Measurements from ENCODE around the gene KRT83.
"Not testable (repeated sequence)": the region's sequence is repeated elsewhere in the genome, so short reads cannot be mapped to it uniquely, and the experiment has no call there.

Gene KRT83

DNA sequence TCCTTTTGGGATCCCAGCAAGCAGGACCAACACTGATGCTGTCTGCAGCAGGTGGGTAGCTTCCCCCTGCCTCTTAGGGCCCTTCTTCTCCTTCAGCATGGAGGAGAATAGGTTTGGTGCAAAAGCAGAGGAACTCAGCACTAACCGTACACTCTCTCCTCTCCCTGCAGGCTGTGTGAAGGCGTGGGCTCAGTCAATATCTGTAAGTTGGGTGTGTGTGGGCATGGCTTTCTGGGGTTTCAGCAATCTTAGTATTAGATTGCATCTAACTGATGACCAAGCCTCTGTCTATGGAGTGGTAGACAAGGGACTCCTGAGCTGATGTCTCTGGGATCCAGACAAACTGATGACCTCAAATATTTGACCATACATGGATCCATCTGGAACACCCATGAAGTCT is 31.8 kb upstream of the KRT83 start:
- DNase-seq = no peak

DNA sequence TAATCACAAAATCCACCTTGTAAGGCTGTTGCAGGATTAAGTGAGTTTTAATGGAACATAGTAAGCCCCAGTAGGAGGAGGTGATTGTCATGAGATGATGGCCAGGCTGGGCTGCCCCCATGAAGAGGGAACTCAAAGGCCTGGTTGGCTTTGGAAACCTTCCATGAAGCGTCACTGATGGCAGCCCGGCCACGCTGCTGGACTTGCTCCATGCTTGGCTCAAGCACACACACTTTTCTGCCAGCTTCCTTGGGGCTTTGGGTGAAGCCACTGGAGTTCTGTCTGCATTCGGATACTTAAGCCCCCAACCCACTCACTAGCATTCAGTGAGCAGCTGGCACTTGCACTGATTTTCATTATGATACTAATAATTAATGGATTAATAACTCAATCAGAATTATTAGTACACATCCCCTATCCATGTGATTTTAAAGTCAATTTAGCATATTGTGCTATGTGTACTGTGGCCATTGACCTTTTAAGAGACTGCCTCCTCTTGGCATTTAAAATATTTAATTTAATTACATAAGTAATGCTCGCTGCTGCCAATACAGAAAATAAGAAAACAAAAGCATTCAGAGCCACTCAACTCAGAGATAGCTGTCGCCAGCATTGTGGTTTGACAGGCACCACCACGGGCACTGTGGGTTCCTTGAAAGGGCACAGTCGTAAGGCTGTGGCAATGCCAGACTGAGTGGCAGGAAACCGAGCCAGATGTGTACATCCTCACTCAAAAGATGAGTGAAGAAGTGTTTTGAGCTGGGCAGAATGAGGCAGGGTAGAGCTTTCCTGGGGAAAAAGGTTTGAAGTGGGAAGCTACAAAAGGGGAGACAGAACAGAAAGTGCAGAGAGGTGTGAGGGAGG is 30.2 kb upstream of the KRT83 start:
- no peak for DNase-seq

DNA sequence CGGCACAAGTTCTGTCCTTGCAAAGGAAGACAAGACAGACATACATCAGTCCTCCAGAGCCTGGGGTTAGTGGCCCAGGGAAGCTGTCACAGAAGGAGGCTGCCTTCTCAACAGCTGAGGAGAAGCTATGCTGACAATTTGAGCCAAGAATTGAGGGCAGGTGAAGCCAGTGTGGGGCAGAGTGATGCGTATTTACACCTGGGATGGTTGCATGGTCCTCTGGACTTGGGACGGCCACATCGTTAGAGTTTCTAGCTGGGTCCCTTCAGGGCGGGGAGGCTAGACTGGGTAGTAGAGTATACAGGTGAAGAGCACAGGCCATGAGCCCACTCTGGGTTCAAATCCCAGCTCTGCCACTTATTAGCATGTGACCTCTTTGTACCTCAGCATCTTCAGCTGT is 29.6 kb upstream of the KRT83 start:
- DNase-seq = no peak

DNA sequence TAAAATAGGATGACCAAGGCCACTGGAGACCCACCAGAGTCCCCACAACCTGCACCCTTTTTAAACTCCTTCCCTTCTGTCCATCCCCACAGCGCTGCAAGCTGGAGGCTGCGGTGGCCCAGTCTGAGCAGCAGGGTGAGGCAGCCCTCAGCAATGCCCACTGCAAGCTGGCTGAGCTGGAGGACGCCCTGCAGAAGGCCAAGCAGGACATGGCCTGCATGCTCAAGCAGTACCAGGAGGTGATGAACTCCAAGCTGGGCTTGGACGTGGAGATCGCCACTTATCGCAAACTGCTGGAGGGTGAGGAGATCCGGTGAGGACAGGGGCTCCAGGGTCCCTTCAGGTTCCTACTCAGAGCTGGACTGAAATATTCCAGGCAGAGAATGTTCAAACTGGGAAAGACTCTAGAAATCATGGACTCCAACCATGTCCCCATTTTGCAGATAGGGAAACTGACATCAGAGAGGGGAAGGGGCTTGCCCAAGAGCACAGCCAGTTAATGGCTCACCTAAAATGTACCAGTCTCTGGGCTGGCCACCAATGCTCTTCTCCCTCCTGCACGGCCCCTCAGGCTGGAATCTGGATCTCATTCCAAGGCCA is 28.9 kb upstream of the KRT83 start:
- DNase-seq = no peak

DNA sequence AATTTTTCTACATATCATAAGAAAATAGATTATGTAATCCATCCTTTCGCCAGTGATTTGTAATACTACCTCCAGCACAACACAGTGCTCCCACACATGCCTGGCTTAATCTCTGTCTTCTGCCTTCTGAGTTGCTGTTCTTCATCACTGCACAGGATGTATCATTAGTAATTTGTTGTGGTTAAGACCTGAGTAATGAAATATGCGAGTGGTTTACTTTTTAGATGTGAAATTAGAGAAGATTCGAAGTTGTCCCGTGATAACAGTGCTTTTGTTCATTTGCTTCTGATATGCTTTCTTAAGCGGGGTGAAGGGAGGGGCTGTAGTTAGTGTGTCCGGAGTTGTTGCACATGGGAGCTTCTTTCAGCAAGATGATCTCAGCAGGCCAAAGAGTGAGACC is 28.0 kb upstream of the KRT83 start:
- no peak for DNase-seq

DNA sequence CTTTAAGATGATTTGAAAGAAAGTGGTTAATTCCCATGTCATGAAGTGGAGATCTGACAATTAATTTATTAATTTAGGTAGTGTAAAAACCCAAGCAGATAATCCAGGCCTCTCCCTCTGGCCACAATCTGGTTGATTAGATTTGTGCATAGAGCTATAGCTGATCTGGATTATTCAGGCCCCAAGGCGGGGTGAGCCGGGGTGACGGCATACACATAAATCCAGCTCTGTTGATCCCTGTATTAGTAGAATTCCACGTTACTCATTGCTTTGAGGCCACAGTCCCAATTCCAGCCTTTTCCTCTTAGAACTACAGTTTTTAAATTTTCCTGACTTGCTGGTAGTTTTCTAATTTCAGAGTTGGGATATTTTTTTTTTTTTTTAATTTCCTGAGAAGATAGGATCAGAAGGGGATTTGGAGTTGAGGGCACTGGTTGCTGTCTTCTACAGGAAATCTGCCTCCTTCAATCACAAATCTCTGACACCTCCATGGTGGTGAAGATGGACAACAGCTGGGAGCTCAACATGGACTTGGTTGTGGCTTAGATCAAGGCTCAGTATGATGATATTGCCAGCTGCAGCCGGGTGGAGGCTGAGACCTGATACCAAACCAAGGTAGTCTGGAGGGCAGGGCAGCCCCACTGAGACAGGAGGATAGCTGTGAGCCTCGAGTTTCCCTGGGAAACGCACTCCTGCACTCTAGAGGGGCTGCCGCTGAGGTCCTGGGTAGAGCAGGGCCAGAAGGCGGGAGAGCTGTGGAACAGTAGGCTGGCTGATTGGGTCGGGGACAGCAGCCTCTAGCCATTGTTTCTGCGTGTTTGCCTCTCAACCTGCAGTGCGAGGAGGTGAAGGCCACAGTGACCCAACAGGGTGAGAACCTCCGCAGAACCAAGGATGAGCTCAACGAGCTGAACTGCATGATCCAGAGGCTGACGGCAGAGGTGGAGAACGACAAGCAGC is 26.6 kb upstream of the KRT83 start:
- no peak for DNase-seq

DNA sequence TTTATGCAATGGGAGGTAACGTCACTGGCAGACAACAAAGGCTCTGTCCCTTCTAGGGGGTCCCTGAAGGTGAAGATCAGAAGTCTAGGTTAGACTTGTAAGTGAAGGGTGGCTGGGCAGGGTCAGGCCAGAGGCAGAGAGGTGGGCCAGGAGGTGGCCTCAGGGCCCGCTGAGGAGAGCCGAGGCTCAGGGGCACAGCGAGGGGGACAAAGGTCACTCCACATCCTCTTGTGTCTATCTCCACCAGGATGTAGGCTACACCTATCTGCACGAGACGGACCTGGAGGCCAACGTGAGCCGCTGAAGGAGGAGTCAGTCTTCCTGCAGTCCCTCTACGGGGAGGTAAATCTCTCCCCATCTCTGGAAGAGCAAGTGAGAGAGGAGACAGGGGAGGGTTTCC is 25.8 kb upstream of the KRT83 start:
- no peak for DNase-seq

DNA sequence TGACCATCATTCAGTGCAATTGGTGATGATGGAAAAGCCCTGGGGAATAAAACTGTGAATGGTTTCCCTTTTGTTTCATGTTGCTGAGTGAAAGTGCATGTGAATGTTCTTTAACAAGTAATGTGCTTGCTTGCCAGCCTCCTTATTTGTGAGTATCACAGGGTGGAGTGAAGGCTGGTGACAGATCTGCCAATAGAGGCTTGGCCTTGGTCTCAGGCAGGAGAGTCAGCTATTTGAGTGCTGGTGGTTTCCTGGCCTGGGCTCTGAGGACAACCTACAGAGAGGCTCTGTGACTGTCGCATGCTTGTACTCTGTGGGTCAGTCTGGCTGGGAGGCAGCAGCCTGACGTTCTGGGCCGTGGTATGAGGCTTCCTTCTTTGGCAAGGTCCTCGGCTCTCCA is 25.4 kb upstream of the KRT83 start:
- DNase-seq = no peak

DNA sequence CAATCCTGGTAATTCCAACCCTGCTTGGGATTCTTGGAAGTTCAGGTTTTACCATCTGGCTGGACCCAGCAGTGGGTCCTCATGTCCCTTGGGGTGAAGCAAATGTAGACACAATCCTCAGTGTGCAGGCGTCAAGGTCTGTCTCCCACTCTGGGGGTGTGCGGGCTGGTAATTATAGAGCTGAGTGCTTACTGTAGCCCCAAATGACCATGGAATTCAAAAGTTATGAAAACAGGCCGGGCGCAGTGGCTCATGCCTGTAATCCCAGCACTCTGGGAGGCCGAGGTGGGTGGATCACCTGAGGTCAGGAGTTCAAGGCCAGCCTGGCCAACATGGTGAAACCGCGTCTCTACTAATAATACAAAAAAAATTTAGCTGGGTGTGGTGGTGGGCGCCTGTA is 23.8 kb upstream of the KRT83 start:
- DNase-seq = not testable (repeated sequence)

DNA sequence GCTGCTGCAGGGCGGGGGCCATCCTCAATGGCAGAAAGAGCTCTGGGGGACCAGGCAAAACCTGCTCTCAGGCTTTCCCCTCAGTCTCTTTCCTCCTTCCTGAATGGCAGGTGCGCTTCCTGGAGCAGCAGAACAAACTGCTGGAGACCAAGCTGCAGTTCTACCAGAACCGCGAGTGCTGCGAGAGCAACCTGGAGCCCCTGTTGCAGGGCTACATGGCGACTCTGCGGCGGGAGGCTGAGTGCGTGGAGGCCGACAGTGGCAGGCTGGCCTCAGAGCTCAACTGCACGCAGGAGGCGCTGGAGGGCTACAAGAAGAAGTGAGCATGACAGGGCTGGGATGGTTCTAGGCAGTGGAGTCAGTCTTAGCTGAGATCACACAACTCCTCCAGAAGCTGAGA is 22.9 kb upstream of the KRT83 start:
- DNase-seq = no peak

DNA sequence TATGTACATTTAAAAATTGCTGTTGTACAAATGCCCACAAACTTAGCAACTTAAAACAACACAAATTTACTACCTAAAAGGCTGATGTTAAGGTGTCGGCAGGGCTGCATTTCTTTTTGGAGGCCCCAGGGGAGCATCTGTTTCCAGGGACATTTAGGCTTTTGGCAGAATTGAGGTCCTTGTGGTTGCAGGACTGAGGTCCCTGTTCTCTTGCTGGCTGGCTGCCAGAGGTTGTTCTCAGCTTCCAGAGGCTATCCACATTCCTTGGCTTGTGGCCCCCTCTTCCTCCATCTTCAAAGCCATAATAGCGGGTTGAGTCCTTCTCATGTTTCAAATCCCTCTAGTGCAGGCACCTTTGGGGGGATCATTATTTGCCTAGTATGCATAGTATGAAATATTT is 22.4 kb upstream of the KRT83 start:
- DNase-seq = no peak

DNA sequence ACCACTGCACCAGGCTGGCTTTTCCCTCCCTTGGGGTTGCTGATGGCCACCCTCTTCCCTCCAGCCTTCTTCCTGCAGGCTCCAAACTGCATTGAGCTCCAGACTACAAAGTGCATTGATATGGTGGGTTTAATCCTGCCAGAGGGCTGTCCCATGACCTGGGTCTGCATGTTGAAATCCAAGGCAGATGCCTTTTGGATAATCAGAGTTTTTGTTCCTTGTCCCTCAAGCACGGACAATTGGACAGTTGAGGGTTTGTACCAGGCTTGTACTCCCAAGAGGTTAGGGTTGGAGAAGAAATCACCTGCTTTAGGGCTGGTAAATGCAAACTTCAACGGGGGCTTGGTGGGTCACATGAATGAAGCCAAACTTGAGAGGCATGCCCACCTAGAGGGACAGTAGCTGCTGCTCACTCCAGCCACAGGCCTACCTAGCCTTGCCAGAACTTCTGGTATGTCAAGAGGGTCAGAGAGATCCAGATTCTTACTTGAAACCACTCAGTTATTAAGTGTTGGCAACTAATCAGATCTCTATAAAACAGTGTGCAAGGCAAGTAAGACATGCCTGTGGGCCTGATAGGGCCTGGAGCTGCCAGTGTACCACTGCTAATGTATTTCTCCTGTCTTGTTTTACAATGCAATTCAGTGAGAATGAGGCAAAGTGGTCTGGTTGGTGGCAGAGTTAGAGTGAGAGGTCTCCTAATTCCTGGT is 21.7 kb upstream of the KRT83 start:
- DNase-seq = no peak

DNA sequence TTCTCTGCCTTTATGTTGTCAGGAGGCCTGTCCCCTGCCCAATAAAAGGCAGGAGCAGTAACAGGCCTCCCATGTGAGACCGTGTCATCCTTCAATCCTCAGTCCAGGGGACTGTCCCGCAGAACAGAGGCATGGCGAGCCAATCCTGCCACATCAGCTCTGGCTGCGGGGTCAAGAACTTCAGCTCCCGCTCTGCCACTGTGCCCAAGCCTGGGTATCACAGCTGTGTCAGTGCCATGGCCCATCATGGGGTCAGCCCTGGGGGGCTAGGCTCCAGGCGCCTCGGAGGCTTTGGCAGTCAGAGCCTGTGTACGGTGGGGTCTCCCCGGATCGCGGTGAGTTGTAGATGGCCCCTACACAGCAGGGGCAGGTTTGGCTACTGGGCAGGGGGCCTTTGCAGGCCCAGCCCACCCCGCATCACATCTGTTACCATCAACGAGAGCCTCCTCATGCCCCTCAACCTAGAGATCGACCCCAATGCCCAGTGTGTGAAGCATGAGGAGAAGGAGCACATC is 19.9 kb upstream of the KRT83 start:
- no peak for DNase-seq

DNA sequence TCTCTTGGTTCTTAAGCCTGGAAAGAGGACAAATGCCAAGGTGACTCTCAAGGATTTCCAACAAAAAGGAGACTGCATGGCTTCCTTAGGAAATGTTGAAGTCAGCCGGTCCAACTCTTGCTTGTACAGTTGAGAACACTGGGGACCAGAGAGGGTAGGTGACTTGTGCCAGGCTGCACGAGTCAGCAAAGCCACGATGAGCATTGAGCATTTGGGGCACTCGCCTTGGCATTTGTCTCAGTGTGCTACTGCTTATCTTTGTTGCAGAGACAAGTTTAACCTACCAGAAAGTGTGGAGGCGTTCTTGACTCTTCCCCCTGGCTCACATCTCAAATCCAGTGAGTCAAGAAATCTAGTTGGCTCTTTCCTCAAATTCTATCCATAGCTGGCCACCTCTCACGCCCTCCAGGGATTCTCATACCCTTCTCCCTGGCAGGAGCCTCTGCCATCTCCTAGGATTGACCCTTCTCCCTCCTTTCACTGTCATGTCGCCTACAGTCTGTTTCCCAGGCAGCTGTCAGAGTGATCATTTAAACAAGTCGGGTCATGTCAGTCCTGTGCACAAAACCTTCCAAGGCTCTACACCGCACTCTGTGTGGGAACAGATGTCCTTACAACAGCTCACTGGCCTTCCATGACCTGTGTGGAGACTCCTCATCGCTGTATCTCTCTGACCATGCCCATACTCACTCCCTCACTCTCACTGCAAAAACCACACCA is 17.2 kb upstream of the KRT83 start:
- DNase-seq = no peak

DNA sequence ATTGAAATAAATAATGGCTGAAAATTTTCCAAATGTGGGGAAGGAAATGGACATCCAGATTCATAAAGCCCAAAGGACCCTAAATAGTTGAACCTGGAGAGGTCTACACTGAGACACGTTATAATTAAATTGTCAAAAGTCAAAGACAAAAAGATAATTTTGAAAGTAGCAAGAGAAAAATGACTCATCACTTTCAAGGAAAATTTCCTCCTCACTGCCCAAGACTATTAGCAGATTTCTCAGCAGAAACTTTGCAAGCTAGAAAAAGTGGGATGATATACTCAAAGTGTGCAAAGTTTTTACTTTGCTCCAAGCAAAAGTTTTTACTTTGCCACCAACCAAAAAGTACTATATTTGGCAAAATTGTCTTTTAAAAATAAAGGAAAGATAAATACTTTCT is 15.9 kb upstream of the KRT83 start:
- no peak for DNase-seq

DNA sequence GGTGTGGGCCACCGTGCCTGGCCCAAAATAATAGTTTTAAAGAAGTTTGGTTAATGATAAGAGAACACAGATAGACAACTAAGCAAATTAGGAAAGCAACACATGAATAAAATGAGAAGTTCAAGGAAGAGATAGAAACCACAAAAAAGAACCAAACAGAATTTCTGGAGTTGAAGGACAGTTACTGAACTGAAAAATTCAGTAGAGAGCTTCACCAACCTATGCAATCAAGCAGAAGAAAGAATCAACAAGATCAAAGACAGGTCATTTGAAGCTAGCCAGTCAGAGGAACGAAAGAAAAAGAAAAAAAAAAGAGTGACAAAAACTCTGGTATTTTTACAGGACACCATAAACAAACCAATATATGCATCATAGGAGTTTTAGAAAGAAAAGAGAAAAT is 15.4 kb upstream of the KRT83 start:
- no peak for DNase-seq

DNA sequence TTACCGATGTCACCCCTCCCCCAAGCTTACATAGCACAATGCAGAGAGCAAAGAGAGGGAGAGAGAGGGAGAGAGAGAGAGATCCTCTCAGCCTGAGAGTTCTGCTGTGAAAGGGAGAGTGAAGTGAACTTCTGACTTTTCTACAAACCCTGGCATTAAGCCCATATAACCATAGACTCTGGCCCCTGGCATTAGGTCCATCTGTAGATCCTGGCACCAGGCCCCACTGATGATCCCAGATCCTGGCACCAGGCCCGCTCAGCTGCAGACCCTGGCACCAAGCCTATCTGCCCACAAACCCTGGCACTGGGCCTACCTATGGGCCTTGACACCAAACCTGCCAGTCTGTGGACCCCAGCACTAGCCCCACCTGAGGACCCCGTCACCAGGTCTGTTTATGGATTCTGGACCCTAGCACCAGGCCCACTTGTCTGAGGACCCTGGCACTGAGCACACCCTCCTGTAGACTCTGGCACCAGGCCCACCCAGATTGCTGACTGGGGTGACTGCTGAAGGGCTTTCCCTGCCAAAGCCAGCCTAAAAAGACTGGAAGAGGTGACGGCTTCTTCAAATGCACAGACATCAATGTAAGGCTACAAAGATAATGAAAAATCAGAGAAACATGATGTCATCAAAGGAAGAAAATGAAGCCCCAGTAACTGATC is 14.5 kb upstream of the KRT83 start:
- no peak for DNase-seq

DNA sequence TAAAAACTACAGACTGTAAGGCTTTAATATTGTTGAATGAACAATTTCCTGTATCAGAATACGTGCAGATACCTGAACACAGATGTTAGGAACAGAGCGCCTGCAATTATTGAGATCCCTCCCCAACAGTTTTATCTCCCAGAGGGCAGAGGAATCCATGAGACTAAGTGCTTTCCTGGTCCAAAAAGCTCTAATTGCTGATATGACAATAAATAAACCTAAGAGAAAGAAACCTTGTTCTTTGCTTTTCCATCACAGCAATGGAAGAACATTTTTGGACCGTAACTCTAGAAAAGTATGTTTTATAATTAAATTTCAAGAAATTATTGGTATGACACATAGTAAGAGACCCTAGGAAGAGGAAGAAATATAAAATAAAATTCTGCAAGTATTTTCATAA is 13.0 kb upstream of the KRT83 start:
- DNase-seq = no peak

DNA sequence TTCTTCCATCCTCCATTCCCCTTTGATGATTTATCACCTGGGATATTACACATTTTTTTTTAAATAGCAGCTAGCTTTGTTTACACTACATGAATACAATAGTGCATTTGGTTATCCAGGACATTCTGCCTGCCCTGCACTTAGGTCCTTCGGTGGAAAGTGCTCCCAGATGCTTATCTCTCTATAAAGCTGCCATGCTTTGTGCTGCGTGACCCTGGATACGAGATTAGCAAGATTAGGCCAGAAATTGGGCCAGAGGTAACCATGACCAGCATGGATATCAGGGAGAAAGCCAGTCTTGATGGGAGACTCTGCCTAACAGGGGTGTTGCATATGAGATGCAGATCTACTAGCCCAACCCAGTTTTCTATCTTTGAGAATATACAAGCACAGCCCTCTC is 12.1 kb upstream of the KRT83 start:
- DNase-seq = no peak

DNA sequence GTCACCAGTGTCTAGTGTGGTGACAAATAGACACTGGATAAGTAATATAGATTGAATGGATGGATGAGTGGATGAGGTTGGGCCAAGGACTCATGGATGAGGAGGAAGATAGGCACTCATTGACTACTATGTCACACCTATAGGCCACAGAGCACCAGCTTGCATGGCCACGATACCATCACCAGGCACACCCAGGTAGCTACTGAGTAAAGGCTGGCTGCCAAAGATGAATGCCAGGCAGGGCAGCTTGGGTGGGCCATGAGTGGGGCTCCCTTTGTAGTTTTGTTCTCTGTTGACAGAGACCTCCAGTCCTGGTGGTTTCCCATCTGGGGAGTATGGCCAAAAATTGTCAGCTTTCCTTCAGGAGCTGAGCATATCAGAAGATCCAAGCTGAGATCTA is 11.2 kb upstream of the KRT83 start:
- DNase-seq = no peak

DNA sequence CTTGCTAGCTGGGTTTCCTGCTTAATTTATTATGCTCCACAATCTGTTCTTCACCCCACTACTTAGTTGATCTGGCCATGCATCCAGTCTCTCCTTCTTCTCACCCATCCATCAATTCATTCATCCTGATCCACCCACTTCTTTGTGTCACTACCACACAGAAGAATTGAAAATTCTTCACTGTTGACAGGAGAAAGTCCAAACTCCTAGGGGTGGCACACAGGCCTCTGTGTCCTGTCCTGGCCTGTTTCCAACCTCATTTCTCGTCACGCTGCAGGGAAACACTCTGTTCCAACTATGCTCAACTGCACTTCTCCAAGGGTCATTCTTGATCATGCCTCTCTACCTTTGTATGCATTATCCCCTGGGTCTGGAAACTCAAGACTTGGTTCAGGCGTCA is 10.6 kb upstream of the KRT83 start:
- DNase-seq = no peak

DNA sequence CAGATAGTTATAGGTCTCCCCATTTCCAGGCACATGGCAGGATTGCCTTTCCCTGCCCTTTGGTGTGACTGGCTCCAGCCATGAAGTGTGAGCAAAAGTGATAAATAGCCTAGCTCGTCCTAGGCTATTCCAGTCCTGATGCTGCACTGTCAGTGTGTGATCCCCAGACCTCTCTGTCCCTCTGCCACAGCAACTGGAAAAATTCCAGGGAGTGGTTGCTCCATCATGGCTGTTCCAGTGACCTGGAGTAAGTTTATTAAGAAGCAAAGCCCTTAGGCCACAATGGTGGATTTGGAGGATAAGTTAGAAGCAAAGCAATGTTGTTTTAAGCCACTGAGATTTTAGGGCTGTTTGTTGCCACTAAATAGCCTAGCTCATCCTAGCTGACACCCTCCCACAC is 9.8 kb upstream of the KRT83 start:
- no peak for DNase-seq
